HG03103 (cell line): ENCODE results near the gene CFAP47.
"Not testable (repeated sequence)": the region's sequence is repeated elsewhere in the genome, so short reads cannot be mapped to it uniquely, and the experiment has no call there.

Experiments
- ATAC-seq: cut with Tn5 transposase; IDR thresholded peaks from one replicate; pipeline ENCODE4 v1.9.1; 2021; ENCODE audit warnings: low read depth; ENCODE audit not compliant: unreplicated experiment

Gene CFAP47

GRCh38 chrX:35919536-35920309 lies at the start of gene CFAP47:
CFAP47 (plus strand) TSS chrX:35919734; CDS start chrX:35919800, 66 bp downstream.
- ATAC-seq: no peak

- ATAC-seq: no peak
Measured at GRCh38 chrX:35880601-35881000, 38.9 kb upstream of the CFAP47 start.

GRCh38 chrX:35886135-35886534 lies 33.4 kb upstream of the CFAP47 start:
- ATAC-seq: no peak

- no peak for ATAC-seq
Measured at GRCh38 chrX:35890699-35891098, 28.8 kb upstream of the CFAP47 start.

- ATAC-seq: not testable (repeated sequence)
Measured at GRCh38 chrX:35986816-35987215, 67.3 kb downstream of the CFAP47 start.

GRCh38 chrX:36007207-36007606 lies 87.7 kb downstream of the CFAP47 start:
- ATAC-seq: no peak

GRCh38 chrX:36019125-36019524 lies 99.6 kb downstream of the CFAP47 start:
- ATAC-seq: no peak

GRCh38 chrX:36035550-36035949 lies 116.0 kb downstream of the CFAP47 start:
- ATAC-seq: no peak

- no peak for ATAC-seq
Measured at GRCh38 chrX:36062778-36063177, 143.2 kb downstream of the CFAP47 start.

- ATAC-seq: no peak
Measured at GRCh38 chrX:36071061-36071460, 151.5 kb downstream of the CFAP47 start.

- not testable (repeated sequence) for ATAC-seq
Measured at GRCh38 chrX:36075009-36075408, 155.5 kb downstream of the CFAP47 start.

- ATAC-seq: no peak
Measured at GRCh38 chrX:36083256-36083655, 163.7 kb downstream of the CFAP47 start.

- ATAC-seq: no peak
Measured at GRCh38 chrX:36087366-36087765, 167.8 kb downstream of the CFAP47 start.

GRCh38 chrX:36088939-36089338 lies 169.4 kb downstream of the CFAP47 start:
- ATAC-seq: not testable (repeated sequence)

GRCh38 chrX:36102425-36102824 lies 182.9 kb downstream of the CFAP47 start:
- ATAC-seq: no peak

- ATAC-seq: no peak
Measured at GRCh38 chrX:36116222-36116621, 196.7 kb downstream of the CFAP47 start.

- ATAC-seq: no peak
Measured at GRCh38 chrX:36159254-36159653, 239.7 kb downstream of the CFAP47 start.

GRCh38 chrX:36160081-36160480 lies 240.5 kb downstream of the CFAP47 start:
- no peak for ATAC-seq

- no peak for ATAC-seq
Measured at GRCh38 chrX:36198575-36198974, 279.0 kb downstream of the CFAP47 start.

GRCh38 chrX:36199928-36200327 lies 280.4 kb downstream of the CFAP47 start:
- no peak for ATAC-seq

GRCh38 chrX:36214924-36215323 lies 295.4 kb downstream of the CFAP47 start:
- ATAC-seq: no peak

- ATAC-seq: no peak
Measured at GRCh38 chrX:36218801-36219200, 299.3 kb downstream of the CFAP47 start.
